IMR-90 (cell line): ENCODE data around the gene FGF6. TPM values are rescaled to one million over a fixed set of nuclear protein-coding genes. Genes with fewer than 3 reads are reported as not detected.

ENCODE experiments used
- ATAC-seq: fragments of 200-7000 bp; cut with Tn5 transposase; 2 replicates; pipeline ENCODE4 v1.9.1; 2020; ENCODE audit warnings: low read depth, mild to moderate bottlenecking, moderate library complexity
- BruUV-seq: library from RNA; stranded (reverse); fragments of 400-500 nt; replicated peaks from 2 replicates; lab custom pipeline; 2021; lab: Mats Ljungman, UMichigan
- CTCF ChIA-PET: fragments of 300-600 bp; formaldehyde crosslinking; extraction: SDS; loops from one replicate; lab custom pipeline; 2021; ENCODE audit warnings: antibody characterized with exemption; lab: Yijun Ruan, JAX
- POLR2A ChIA-PET: fragments of 300-600 bp; sonication (Branson Sonifier 250); formaldehyde crosslinking; loops from one replicate; lab custom pipeline; 2022; ENCODE audit warnings: antibody characterized with exemption; ENCODE audit not compliant: unreplicated experiment; lab: Charles Lee
- DNase-seq: peaks from one replicate; pipeline ENCODE4 v3.0.0; 2013
- H2AFZ ChIP-seq: replicated peaks from 2 replicates; pipeline ENCODE3; 2013; ENCODE audit warnings: low read length, mild to moderate bottlenecking; ENCODE audit not compliant: poor library complexity
- H2AK5ac ChIP-seq: 2 replicates; pipeline ENCODE4 v1.6.1; 2013; ENCODE audit warnings: low read depth, low read length, inconsistent platforms
- H2AK9ac ChIP-seq: replicated peaks from 2 replicates; pipeline ENCODE3; 2013; ENCODE audit warnings: mild to moderate bottlenecking, low read depth, low read length, moderate library complexity; ENCODE audit not compliant: poor library complexity
- H2BK120ac ChIP-seq: 2 replicates; pipeline ENCODE4 v1.6.1; 2013; ENCODE audit warnings: low read depth, low read length, inconsistent platforms
- H2BK15ac ChIP-seq: 3 replicates; pipeline ENCODE4 v1.6.1; 2013; ENCODE audit warnings: low read depth, low read length, inconsistent platforms
- H2BK20ac ChIP-seq: 2 replicates; pipeline ENCODE4 v1.6.1; 2013; ENCODE audit warnings: low read depth, mild to moderate bottlenecking, inconsistent platforms, low read length, moderate library complexity
- H2BK5ac ChIP-seq: 2 replicates; pipeline ENCODE4 v1.6.1; 2013; ENCODE audit warnings: mild to moderate bottlenecking, low read depth, low read length, inconsistent platforms; ENCODE audit not compliant: poor library complexity, severe bottlenecking
- H3K14ac ChIP-seq: replicated peaks from 2 replicates; pipeline ENCODE4 v1.6.1; 2013; ENCODE audit warnings: low read depth, low read length, inconsistent platforms
- H3K18ac ChIP-seq: 2 replicates; pipeline ENCODE4 v1.6.1; 2013; ENCODE audit warnings: low read depth, low read length, control low read depth
- H3K23ac ChIP-seq: 2 replicates; pipeline ENCODE4 v1.6.1; 2013; ENCODE audit warnings: low read depth, low read length, inconsistent platforms
- H3K27ac ChIP-seq: 2 replicates; pipeline ENCODE4 v1.5.1; 2013; ENCODE audit warnings: mild to moderate bottlenecking, control low read depth, low read length; ENCODE audit not compliant: insufficient read depth
- H3K27me3 ChIP-seq: 2 replicates; pipeline ENCODE4 v1.6.1; 2013; ENCODE audit warnings: low read length; ENCODE audit not compliant: control insufficient read depth, insufficient read depth
- H3K36me3 ChIP-seq: 2 replicates; pipeline ENCODE4 v1.6.1; 2013; ENCODE audit warnings: low read length, mixed read lengths; ENCODE audit not compliant: control insufficient read depth, insufficient read depth
- H3K4ac ChIP-seq: 2 replicates; pipeline ENCODE4 v1.6.1; 2013; ENCODE audit warnings: low read depth, low read length, inconsistent platforms
- H3K4me1 ChIP-seq: 2 replicates; pipeline ENCODE4 v1.6.1; 2013; ENCODE audit warnings: low read length, mixed read lengths; ENCODE audit not compliant: control insufficient read depth, insufficient read depth
- H3K4me2 ChIP-seq: 2 replicates; pipeline ENCODE4 v1.6.1; 2013; ENCODE audit warnings: low read depth, mild to moderate bottlenecking, control low read depth, low read length, moderate library complexity
- H3K4me3 ChIP-seq: 2 replicates; pipeline ENCODE4 v1.5.1; 2013; ENCODE audit warnings: low read depth, mild to moderate bottlenecking, control low read depth, low read length, moderate library complexity; ENCODE audit not compliant: insufficient read depth
- H3K56ac ChIP-seq: 2 replicates; pipeline ENCODE4 v1.6.1; 2013; ENCODE audit warnings: low read length, inconsistent platforms; ENCODE audit not compliant: insufficient read depth; ENCODE audit errors: extremely low read depth
- H3K79me1 ChIP-seq, 2 experiments: 2 replicates each; pipeline ENCODE4 v1.6.1; 2013; ENCODE audit warnings: low read length in 2 of 2, inconsistent platforms in 1 of 2, low read depth in 1 of 2
- H3K9ac ChIP-seq: 2 replicates; pipeline ENCODE4 v1.6.1; 2013; ENCODE audit warnings: low read depth, low read length, control low read depth
- H3K9me1 ChIP-seq: 2 replicates; pipeline ENCODE4 v1.6.1; 2013; ENCODE audit warnings: low read length, inconsistent platforms; ENCODE audit not compliant: insufficient read depth
- H3K9me3 ChIP-seq: 2 replicates; pipeline ENCODE4 v1.6.1; 2013; ENCODE audit warnings: low read length; ENCODE audit not compliant: control insufficient read depth, insufficient read depth
- H4K20me1 ChIP-seq: 2 replicates; pipeline ENCODE4 v1.6.1; 2013; ENCODE audit warnings: low read length, inconsistent platforms; ENCODE audit not compliant: insufficient read depth
- H4K5ac ChIP-seq: 2 replicates; pipeline ENCODE4 v1.6.1; 2013; ENCODE audit warnings: mild to moderate bottlenecking, low read depth, low read length, control low read depth
- H4K8ac ChIP-seq, 2 experiments: 2 replicates each; pipeline ENCODE4 v1.6.1; 2013; ENCODE audit warnings: low read depth in 2 of 2, low read length in 2 of 2, control low read depth in 1 of 2, inconsistent platforms in 1 of 2
- H4K91ac ChIP-seq: 2 replicates; pipeline ENCODE4 v1.6.1; 2013; ENCODE audit warnings: low read depth, low read length, inconsistent platforms; ENCODE audit not compliant: insufficient read depth
- BHLHE40 ChIP-seq: fragments of 150-350 bp; IDR thresholded peaks from 2 replicates; pipeline ENCODE4 v1.6.1; 2016; ENCODE audit warnings: mild to moderate bottlenecking, low read depth, low read length
- CEBPB ChIP-seq: IDR thresholded peaks from 2 replicates; pipeline ENCODE4 v1.6.1; 2012; ENCODE audit warnings: low read depth, low read length, improper control_type of control experiment
- CHD1 ChIP-seq: IDR thresholded peaks from 2 replicates; pipeline ENCODE4 v1.6.1; 2012; ENCODE audit warnings: low read depth, low read length, improper control_type of control experiment
- FOS ChIP-seq: fragments of 150-350 bp; IDR thresholded peaks from 2 replicates; pipeline ENCODE4 v1.6.1; 2016; ENCODE audit warnings: low read depth, low read length
- MAFK ChIP-seq: IDR thresholded peaks from 2 replicates; pipeline ENCODE4 v1.6.1; 2012; ENCODE audit warnings: low read depth, low read length, improper control_type of control experiment
- MAZ ChIP-seq: IDR thresholded peaks from 2 replicates; pipeline ENCODE4 v1.6.1; 2012; ENCODE audit warnings: low read depth, mild to moderate bottlenecking, low read length, improper control_type of control experiment, moderate library complexity, borderline replicate concordance
- MXI1 ChIP-seq: IDR thresholded peaks from 2 replicates; pipeline ENCODE4 v1.6.1; 2012; ENCODE audit warnings: low read depth, mild to moderate bottlenecking, low read length, moderate library complexity, borderline replicate concordance
- NFE2L2 ChIP-seq: fragments of 150-350 bp; IDR thresholded peaks from 2 replicates; pipeline ENCODE4 v1.6.1; 2016; ENCODE audit warnings: low read depth, mild to moderate bottlenecking, low read length
- POLR2A ChIP-seq: IDR thresholded peaks from 2 replicates; pipeline ENCODE4 v1.6.1; 2012; ENCODE audit warnings: mild to moderate bottlenecking, low read depth, low read length
- RAD21 ChIP-seq: IDR thresholded peaks from 2 replicates; pipeline ENCODE4 v1.6.1; 2012; ENCODE audit warnings: low read length, improper control_type of control experiment
- RCOR1 ChIP-seq: IDR thresholded peaks from 2 replicates; pipeline ENCODE4 v1.6.1; 2012; ENCODE audit warnings: mild to moderate bottlenecking, low read length, improper control_type of control experiment; ENCODE audit not compliant: insufficient replicate concordance
- RFX5 ChIP-seq: IDR thresholded peaks from 2 replicates; pipeline ENCODE4 v1.8.0; 2012; ENCODE audit warnings: low read depth, mild to moderate bottlenecking, low read length, moderate library complexity
- SMC3 ChIP-seq: fragments of 150-350 bp; IDR thresholded peaks from 2 replicates; pipeline ENCODE4 v1.6.1; 2016; ENCODE audit warnings: low read depth, mild to moderate bottlenecking, antibody characterized with exemption, low read length, moderate library complexity
- WGBS, 2 experiments: methylation state at CpG; one replicate each; pipeline versions ENCODE4 v1.1.5 to v1.1.7; 2013; ENCODE audit warnings: missing lambda C conversion rate in 2 of 2; ENCODE audit not compliant: insufficient read length in 1 of 2; ENCODE audit errors: extremely low coverage in 2 of 2; 5-methylcytosine and 5-hydroxymethylcytosine counted together
- dilution Hi-C: fragments of 300-500 bp; cut with HindIII; formaldehyde crosslinking; loops from one replicate; pipeline ENCODE4 v1.14.3; 2018; ENCODE audit warnings: low sequenced_read_pairs; ENCODE audit not compliant: unreplicated experiment
- in situ Hi-C: fragments of 300-500 bp; cut with MboI; formaldehyde crosslinking; loops from 3 replicates; pipeline ENCODE4 v1.14.3; 2019; ENCODE audit warnings: low sequenced_read_pairs, inconsistent platforms, mixed read lengths
- intact Hi-C: fragments of 100-400 bp; cut with micrococcal nuclease; formaldehyde crosslinking; loops from 2 replicates; pipeline ENCODE4 v1.10.0; 2022
- polyA plus RNA-seq, 3 experiments: library from polyadenylated mRNA; depleted of rRNA; stranded (reverse); fragments of >200 nt; gene quantifications; 2 replicates each; pipeline ENCODE4 v1.2.3, GENCODE V29; 2012; ENCODE audit warnings: low replicate concordance in 1 of 3
- total RNA-seq: library from RNA; depleted of rRNA; stranded (reverse); fragments of >200 nt; gene quantifications from 2 replicates; pipeline ENCODE4 v1.2.3, GENCODE V29; 2012
- TF ChIP-seq, protein P1 (sequence below): fragments of 150-350 bp; IDR thresholded peaks from 2 replicates; pipeline ENCODE4 v1.6.1; 2016; ENCODE audit warnings: low read depth, mild to moderate bottlenecking, low read length, moderate library complexity, borderline replicate concordance
- TF ChIP-seq, protein P2 (sequence below): conservative IDR thresholded peaks from 2 replicates; pipeline ENCODE4 v1.5.1; 2012; ENCODE audit warnings: mild to moderate bottlenecking, low read depth, low read length, improper control_type of control experiment
- TF ChIP-seq, protein P3 (sequence below): fragments of 150-350 bp; IDR thresholded peaks from 2 replicates; pipeline ENCODE4 v1.6.1; 2017; ENCODE audit warnings: mild to moderate bottlenecking, antibody characterized with exemption, low read length, low read depth

The FGF6 gene
- total and polyA plus RNA-seq, 2 of the 4 experiments (the other 2 are of a cell fraction): not detected

DNA sequence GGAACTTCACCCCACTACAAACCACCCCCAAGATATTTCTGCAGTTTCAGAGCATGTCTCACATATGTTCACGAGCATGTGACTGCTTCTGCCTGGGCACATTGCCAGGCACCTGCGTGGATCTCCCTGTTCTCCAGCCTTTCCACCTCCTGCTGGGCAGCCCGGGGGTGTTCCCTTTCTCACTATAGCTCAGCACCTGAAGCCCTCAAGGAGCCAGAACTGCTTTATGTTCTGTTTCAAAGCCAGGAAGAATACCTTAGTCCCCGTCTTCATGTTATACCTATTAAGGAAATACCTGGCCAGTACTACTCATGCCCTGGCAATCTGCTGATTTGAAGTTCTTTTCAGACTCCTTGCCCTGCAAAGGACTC is 4.2 kb upstream of the FGF6 start:
- DNase-seq (no peak), ATAC-seq (no peak)
- H3K4me1 ChIP-seq: no peaks in the 10 kb centered on the region
- no peak overlapping the region for H3K27ac ChIP-seq
- no peak overlapping the region for H2BK5ac ChIP-seq
- no peak overlapping the region for H3K18ac ChIP-seq
- H3K27me3 ChIP-seq: peaks cover 25% of the 10 kb centered on the region
- no peak overlapping the region for H3K23ac ChIP-seq
- no peaks in the 10 kb centered on the region for H3K9me1 ChIP-seq
- H2BK20ac ChIP-seq: no peak overlapping the region
- dilution Hi-C loops: no loop called here
- H2BK15ac ChIP-seq: no peak overlapping the region
- H3K4ac ChIP-seq: no peak overlapping the region
- in situ Hi-C loops: no loop called here
- TF ChIP-seq FOS (no peak), POLR2A (no peak), MXI1 (no peak), RFX5 (no peak), RAD21 (no peak), CHD1 (no peak), SMC3 (no peak), BHLHE40 (no peak), MAFK (no peak), NFE2L2 (no peak), MAZ (no peak), CEBPB (no peak), RCOR1 (no peak)
- TF ChIP-seq, protein P1, sequence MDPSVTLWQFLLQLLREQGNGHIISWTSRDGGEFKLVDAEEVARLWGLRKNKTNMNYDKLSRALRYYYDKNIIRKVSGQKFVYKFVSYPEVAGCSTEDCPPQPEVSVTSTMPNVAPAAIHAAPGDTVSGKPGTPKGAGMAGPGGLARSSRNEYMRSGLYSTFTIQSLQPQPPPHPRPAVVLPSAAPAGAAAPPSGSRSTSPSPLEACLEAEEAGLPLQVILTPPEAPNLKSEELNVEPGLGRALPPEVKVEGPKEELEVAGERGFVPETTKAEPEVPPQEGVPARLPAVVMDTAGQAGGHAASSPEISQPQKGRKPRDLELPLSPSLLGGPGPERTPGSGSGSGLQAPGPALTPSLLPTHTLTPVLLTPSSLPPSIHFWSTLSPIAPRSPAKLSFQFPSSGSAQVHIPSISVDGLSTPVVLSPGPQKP: no peak
- TF ChIP-seq, protein P2, sequence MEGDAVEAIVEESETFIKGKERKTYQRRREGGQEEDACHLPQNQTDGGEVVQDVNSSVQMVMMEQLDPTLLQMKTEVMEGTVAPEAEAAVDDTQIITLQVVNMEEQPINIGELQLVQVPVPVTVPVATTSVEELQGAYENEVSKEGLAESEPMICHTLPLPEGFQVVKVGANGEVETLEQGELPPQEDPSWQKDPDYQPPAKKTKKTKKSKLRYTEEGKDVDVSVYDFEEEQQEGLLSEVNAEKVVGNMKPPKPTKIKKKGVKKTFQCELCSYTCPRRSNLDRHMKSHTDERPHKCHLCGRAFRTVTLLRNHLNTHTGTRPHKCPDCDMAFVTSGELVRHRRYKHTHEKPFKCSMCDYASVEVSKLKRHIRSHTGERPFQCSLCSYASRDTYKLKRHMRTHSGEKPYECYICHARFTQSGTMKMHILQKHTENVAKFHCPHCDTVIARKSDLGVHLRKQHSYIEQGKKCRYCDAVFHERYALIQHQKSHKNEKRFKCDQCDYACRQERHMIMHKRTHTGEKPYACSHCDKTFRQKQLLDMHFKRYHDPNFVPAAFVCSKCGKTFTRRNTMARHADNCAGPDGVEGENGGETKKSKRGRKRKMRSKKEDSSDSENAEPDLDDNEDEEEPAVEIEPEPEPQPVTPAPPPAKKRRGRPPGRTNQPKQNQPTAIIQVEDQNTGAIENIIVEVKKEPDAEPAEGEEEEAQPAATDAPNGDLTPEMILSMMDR: no peak
- TF ChIP-seq, protein P3, sequence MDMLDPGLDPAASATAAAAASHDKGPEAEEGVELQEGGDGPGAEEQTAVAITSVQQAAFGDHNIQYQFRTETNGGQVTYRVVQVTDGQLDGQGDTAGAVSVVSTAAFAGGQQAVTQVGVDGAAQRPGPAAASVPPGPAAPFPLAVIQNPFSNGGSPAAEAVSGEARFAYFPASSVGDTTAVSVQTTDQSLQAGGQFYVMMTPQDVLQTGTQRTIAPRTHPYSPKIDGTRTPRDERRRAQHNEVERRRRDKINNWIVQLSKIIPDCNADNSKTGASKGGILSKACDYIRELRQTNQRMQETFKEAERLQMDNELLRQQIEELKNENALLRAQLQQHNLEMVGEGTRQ: no peak
- H2AK5ac ChIP-seq: no peak overlapping the region
- no peaks in the 10 kb centered on the region for H3K79me1 ChIP-seq
- H3K56ac ChIP-seq: no peak overlapping the region
- no peak overlapping the region for H2AK9ac ChIP-seq
- no peak overlapping the region for H4K5ac ChIP-seq
- ChIA-PET POLR2A (no interaction called here), CTCF (no interaction called here)
- 49% methylated on average over 2 of the region's 4 CpGs; no CpG with 5 or more reads in 1 of the 2 experiments for WGBS, 2 experiments
- H3K4me3 ChIP-seq: no peak overlapping the region
- H3K9me3 ChIP-seq: no peaks in the 10 kb centered on the region
- H4K20me1 ChIP-seq: no peaks in the 10 kb centered on the region
- no TSS peak for BruUV-seq
- no peak overlapping the region for H4K91ac ChIP-seq
- H3K14ac ChIP-seq: no peak overlapping the region
- H4K8ac ChIP-seq: no peak overlapping the region
- H3K36me3 ChIP-seq: no peaks in the 10 kb centered on the region
- no peak overlapping the region for H2AFZ ChIP-seq
- intact Hi-C loops: no loop called here
- no peak overlapping the region for H3K4me2 ChIP-seq
- H3K9ac ChIP-seq: no peak overlapping the region
- no peak overlapping the region for H2BK120ac ChIP-seq
